Measurements from ENCODE around the gene BBOX1.

GRCh38 chr11:27095059-27095458, 54.4 kb downstream of the BBOX1 start:
- TF ChIP-seq CTCF (IDR thresholded peaks at IDR 0.05) (no peak), POLR2A (IDR thresholded peaks at IDR 0.05) (no peak)

Measured in transverse colon (tissue), 3 donors.